Liver (tissue), 9 donors: ENCODE measurements around the gene STXBP6. TPM values are rescaled to one million over a fixed set of nuclear protein-coding genes. Genes with fewer than 3 reads are reported as not detected.

Experiments
- DNase-seq: peaks from one replicate; pipeline ENCODE4 v3.0.0-alpha.2; 2017; ENCODE audit warnings: low spot score
- H3K27ac ChIP-seq, 2 donors: one replicate each; pipeline ENCODE4 v1.7.0; 2013; ENCODE audit warnings: inconsistent platforms in 2 of 2, low read length in 2 of 2, control low read depth in 1 of 2, low read depth in 1 of 2, mild to moderate bottlenecking in 1 of 2
- H3K27me3 ChIP-seq, 4 donors: one replicate each; pipeline versions ENCODE4 v1.6.1 to v1.7.0; 2013; ENCODE audit warnings: low read length in 3 of 4, inconsistent platforms in 1 of 4, mild to moderate bottlenecking in 1 of 4, moderate library complexity in 1 of 4; ENCODE audit not compliant: control insufficient read depth in 4 of 4, insufficient read depth in 4 of 4
- H3K36me3 ChIP-seq, 4 donors: one replicate each; pipeline versions ENCODE4 v1.6.1 to v1.7.0; 2013; ENCODE audit warnings: low read length in 3 of 4, mild to moderate bottlenecking in 3 of 4, low read depth in 1 of 4, moderate library complexity in 1 of 4; ENCODE audit not compliant: control insufficient read depth in 4 of 4, insufficient read depth in 3 of 4
- H3K4me1 ChIP-seq, 4 donors: one replicate each; pipeline versions ENCODE4 v1.6.1 to v1.7.0; 2013; ENCODE audit warnings: low read length in 3 of 4, mild to moderate bottlenecking in 3 of 4, moderate library complexity in 1 of 4; ENCODE audit not compliant: control insufficient read depth in 4 of 4, insufficient read depth in 4 of 4
- H3K4me3 ChIP-seq, 3 donors: one replicate each; pipeline versions ENCODE4 v1.6.1 to v1.7.0; 2013; ENCODE audit warnings: low read length in 3 of 3, control low read depth in 1 of 3, low read depth in 1 of 3, mild to moderate bottlenecking in 1 of 3
- H3K9ac ChIP-seq, 2 donors: one replicate each; pipeline ENCODE4 v1.7.0; 2013; ENCODE audit warnings: low read length in 2 of 2, mild to moderate bottlenecking in 2 of 2, moderate library complexity in 2 of 2, control low read depth in 1 of 2, low read depth in 1 of 2
- H3K9me3 ChIP-seq, 4 donors: one replicate each; pipeline versions ENCODE4 v1.6.1 to v1.7.0; 2013; ENCODE audit warnings: low read length in 3 of 4; ENCODE audit not compliant: control insufficient read depth in 4 of 4
- ATF3 ChIP-seq: IDR thresholded peaks from 2 replicates; pipeline ENCODE4 v1.6.1; 2016; ENCODE audit warnings: antibody characterized with exemption
- EGR1 ChIP-seq, 2 donors: IDR thresholded peaks; 2 replicates each; pipeline ENCODE4 v1.6.1; 2016 to 2018; ENCODE audit warnings: antibody characterized with exemption in 2 of 2, low read depth in 2 of 2
- FOXA1 ChIP-seq: IDR thresholded peaks from 2 replicates; pipeline ENCODE4 v1.6.1; 2016; ENCODE audit warnings: antibody characterized with exemption
- GABPA ChIP-seq, 2 donors: IDR thresholded peaks in 1 of 2; conservative IDR thresholded peaks in 1 of 2; 2 replicates each; pipeline ENCODE4 v1.6.1; 2016; ENCODE audit warnings: antibody characterized with exemption in 2 of 2, mild to moderate bottlenecking in 1 of 2, moderate library complexity in 1 of 2
- HNF4A ChIP-seq, 2 donors: conservative IDR thresholded peaks; 2 replicates each; pipeline ENCODE4 v1.6.1; 2016; ENCODE audit warnings: antibody characterized with exemption in 2 of 2, mild to moderate bottlenecking in 2 of 2
- HNF4G ChIP-seq: IDR thresholded peaks from 2 replicates; pipeline ENCODE4 v1.6.1; 2016; ENCODE audit warnings: antibody characterized with exemption
- JUND ChIP-seq, 2 donors: IDR thresholded peaks; 2 replicates each; pipeline ENCODE4 v1.6.1; 2016; ENCODE audit warnings: antibody characterized with exemption in 2 of 2
- NR2F2 ChIP-seq: IDR thresholded peaks from 2 replicates; pipeline ENCODE4 v1.6.1; 2016; ENCODE audit warnings: antibody characterized with exemption
- RAD21 ChIP-seq, 2 donors: IDR thresholded peaks; 2 replicates each; pipeline ENCODE4 v1.6.1; 2016; ENCODE audit warnings: antibody characterized with exemption in 2 of 2, mild to moderate bottlenecking in 2 of 2
- RXRA ChIP-seq, 2 donors: IDR thresholded peaks; 2 replicates each; pipeline ENCODE4 v1.6.1; 2017 to 2018; ENCODE audit warnings: antibody characterized with exemption in 2 of 2, mild to moderate bottlenecking in 1 of 2
- YY1 ChIP-seq: IDR thresholded peaks from 2 replicates; pipeline ENCODE4 v1.6.1; 2016; ENCODE audit warnings: antibody characterized with exemption, mild to moderate bottlenecking
- ZBTB33 ChIP-seq: IDR thresholded peaks from 2 replicates; pipeline ENCODE4 v1.6.1; 2016; ENCODE audit warnings: antibody characterized with exemption
- whole genome bisulfite sequencing: extraction: QIAGEN DNeasy Blood & Tissue Kit; methylation state at CpG from one replicate; pipeline ENCODE4 v1.1.7; 2013; 5-methylcytosine and 5-hydroxymethylcytosine counted together
- polyA plus RNA-seq, 2 donors: library from polyadenylated mRNA; stranded (reverse) in 1 of 2; unstranded in 1 of 2; fragments of 200-250 nt in 1 of 2; fragments of >200 nt in 1 of 2; fragmentation: Nextera tagmentation in 1 of 2; extraction: Ambion mirVana in 1 of 2; gene quantifications; one replicate each; pipeline versions ENCODE4 v1.2.1 to v1.2.3, GENCODE V29; 2013 to 2015
- total RNA-seq, 2 donors: library from RNA; depleted of rRNA; stranded (reverse); fragments of >200 nt; gene quantifications; one replicate each; pipeline ENCODE4 v1.2.3, GENCODE V29; 2014
- donor health status: healthy.
- donor health status: healthy.
- donor health status: healthy.
- donor health status: healthy.
- donor health status: healthy.

Gene STXBP6
- total and polyA plus RNA-seq, 4 donors = 1.4 to 3.8 (median 1.8) TPM

- TF ChIP-seq ZBTB33 = no peak
- TF ChIP-seq YY1 = no peak
- no peak for TF ChIP-seq RXRA (IDR thresholded peaks at IDR 0.05)
Measured at GRCh38 chr14:25033358-25033757, 16.6 kb downstream of the STXBP6 start (continued).

GRCh38 chr14:25032092-25032784, 17.7 kb downstream of the STXBP6 start:
- no peak for DNase-seq
- Histone ChIP-seq H3K36me3 (no peaks in the 10 kb centered on the region), H3K4me3 (no peak overlapping the region), H3K9ac (no peak overlapping the region), H3K4me1 (no peaks in the 10 kb centered on the region), H3K27ac (no peak overlapping the region), H3K9me3 (no peaks in the 10 kb centered on the region), H3K27me3 (no peaks in the 10 kb centered on the region)
- TF ChIP-seq RAD21 (IDR thresholded peaks at IDR 0.05) = peak; percentile 40 to 78
- no peak for TF ChIP-seq EGR1 (IDR thresholded peaks at IDR 0.05; ENCODE audit: low read depth in 2 of 2)
- WGBS = 95% methylated on average over 10 of the region's 10 CpGs

- DNase-seq = no peak
- no peaks in the 10 kb centered on the region for H3K9me3 ChIP-seq
- no peaks in the 10 kb centered on the region for H3K4me1 ChIP-seq
- TF ChIP-seq ATF3 (no peak), HNF4A (conservative IDR thresholded peaks at IDR 0.05) (no peak), HNF4G (no peak)
- H3K27me3 ChIP-seq = no peaks in the 10 kb centered on the region
- no peaks in the 10 kb centered on the region for H3K36me3 ChIP-seq
- no peak overlapping the region for H3K9ac ChIP-seq
- H3K4me3 ChIP-seq = no peak overlapping the region
- no peak overlapping the region for H3K27ac ChIP-seq
- WGBS = 90% methylated on average over 4 of the region's 4 CpGs
Measured at GRCh38 chr14:25026476-25027137, 23.3 kb downstream of the STXBP6 start.

GRCh38 chr14:25019892-25020291, 30.1 kb downstream of the STXBP6 start:
- H3K27ac ChIP-seq = no peak overlapping the region
- H3K4me3 ChIP-seq = no peak overlapping the region
- DNase-seq = no peak
- TF ChIP-seq FOXA1 (no peak), JUND (IDR thresholded peaks at IDR 0.05) (no peak), GABPA (IDR thresholded peaks at IDR 0.05 in 1 of 2, conservative IDR thresholded peaks at IDR 0.05 in 1 of 2) (no peak), YY1 (no peak), NR2F2 (no peak)
- H3K9me3 ChIP-seq = no peaks in the 10 kb centered on the region
- H3K36me3 ChIP-seq = no peaks in the 10 kb centered on the region
- no peaks in the 10 kb centered on the region for H3K27me3 ChIP-seq
- no peak overlapping the region for H3K9ac ChIP-seq
- WGBS = 91% methylated on average over 1 of the region's 1 CpG
- no peaks in the 10 kb centered on the region for H3K4me1 ChIP-seq
